ENCODE data around the gene ATP8B3. TPM values are rescaled to one million over a fixed set of nuclear protein-coding genes. Genes with fewer than 3 reads are reported as not detected.

The ATP8B3 gene
- total and polyA plus RNA-seq, 2 of the 13 experiments (the other 11 are each of a cell fraction or from before 2014, with no cell fraction given), result 2.6 to 5.9 TPM

GRCh38 chr19:1754636-1755466, 57.2 kb downstream of the ATP8B3 start:
- Histone ChIP-seq H3K9ac (ENCODE audit: insufficient read depth, low read depth, low read length) (no peak overlapping the region), H3K36me3 (replicated peaks in 1 of 2; ENCODE audit: control insufficient read depth in 1 of 2, insufficient read depth in 2 of 2, low read length in 2 of 2) (no peaks in the 10 kb centered on the region), H3K79me2 (ENCODE audit: insufficient read depth, low read length) (no peaks in the 10 kb centered on the region), H2AFZ (ENCODE audit: low read length) (no peak overlapping the region), H3K4me2 (ENCODE audit: low read depth, low read length) (peak overlapping the region; percentile 18; the same call in 1 of the 2 replicates), H3K4me3 (replicated peaks in 1 of 3; ENCODE audit: insufficient read depth in 1 of 3, low read depth in 2 of 3, low read length in 3 of 3) (peak overlapping the region in 1 of 3 experiments; percentile 41; a peak in 1 of 6 replicates), H3K27ac (ENCODE audit: extremely low read length, insufficient read depth, low read length) (no peak overlapping the region), H3K9me3 (ENCODE audit: low read length) (no peaks in the 10 kb centered on the region), H4K20me1 (ENCODE audit: insufficient read depth, low read length) (no peaks in the 10 kb centered on the region; the same call in 1 of the 2 replicates), H3K27me3 (ENCODE audit: control insufficient read depth in 1 of 2, insufficient read depth in 2 of 2, low read length in 2 of 2) (peaks cover 18 to 79% of the 10 kb centered on the region in 2 experiments), H3K4me1 (ENCODE audit: insufficient read depth, low read length) (no peaks in the 10 kb centered on the region)
- ATAC-seq (peak; percentile 34), DNase-seq (ENCODE audit: low spot score) (no peak), FAIRE-seq (no peak)
- in situ Hi-C loops (cut with HindIII; ENCODE audit: extremely low pct_ligation_motif_present, low pct_unique_long_range_greater_than_20kb), result no loop called here
- POLR2A ChIA-PET, result no interaction called here
- intact Hi-C loops (cut with micrococcal nuclease; ENCODE audit: unreplicated experiment), result no loop called here
- CTCF ChIA-PET (ENCODE audit: low intra/inter-chr PET ratio, low total read pairs), result no interaction called here
- no TSS peak for BruUV-seq (replicated peaks)
- WGBS (ENCODE audit: low lambda C conversion rate), result 26% methylated on average over 26 of the region's 80 CpGs
- TF ChIP-seq NONO (IDR thresholded peaks at IDR 0.05) (no peak), NONO (CRISPR knock-in tag; conservative IDR thresholded peaks at IDR 0.05) (no peak), ZNF768 (CRISPR knock-in tag; IDR thresholded peaks at IDR 0.05) (peak; percentile 94), ZNF33A (CRISPR knock-in tag; IDR thresholded peaks at IDR 0.05; ENCODE audit: borderline replicate concordance) (no peak), ZNF577 (CRISPR knock-in tag; IDR thresholded peaks at IDR 0.05; ENCODE audit: borderline replicate concordance, low read depth) (no peak), MAZ (IDR thresholded peaks at IDR 0.05; ENCODE audit: borderline replicate concordance, low read depth, low read length) (no peak), MAZ (CRISPR knock-in tag; IDR thresholded peaks at IDR 0.05; ENCODE audit: low read depth) (0 out of 2 replicates have a peak, but pooled peaks have one; percentile 76), ZNF800 (CRISPR knock-in tag; IDR thresholded peaks at IDR 0.05) (peak; percentile 88; the same call in 1 of the 2 replicates), NR2F2 (IDR thresholded peaks at IDR 0.05; ENCODE audit: borderline replicate concordance, low read depth) (0 out of 2 replicates have a peak, but pooled peaks have one; percentile 28), PHF21A (CRISPR knock-in tag; IDR thresholded peaks at IDR 0.05) (peak; percentile 53), ZMYM4 (CRISPR knock-in tag; IDR thresholded peaks at IDR 0.05) (0 out of 2 replicates have a peak, but pooled peaks have one; percentile 30), ZNF687 (CRISPR knock-in tag; IDR thresholded peaks at IDR 0.05) (peak; percentile 53; the same call in 1 of the 2 replicates), GABPA (IDR thresholded peaks at IDR 0.05; ENCODE audit: low read depth, low read length) (no peak), GABPA (CRISPR knock-in tag; IDR thresholded peaks at IDR 0.05; ENCODE audit: low read depth) (no peak), SETDB1 (CRISPR knock-in tag; IDR thresholded peaks at IDR 0.05; ENCODE audit: borderline replicate concordance) (no peak), KMT2B (CRISPR knock-in tag; IDR thresholded peaks at IDR 0.05) (no peak), ZBTB7B (CRISPR knock-in tag; IDR thresholded peaks at IDR 0.05) (peak; percentile 48; the same call in 1 of the 2 replicates), ZNF746 (CRISPR knock-in tag; IDR thresholded peaks at IDR 0.05) (0 out of 2 replicates have a peak, but pooled peaks have one; percentile 41)
